ENCODE results near the gene LRRN2.

The LRRN2 gene

DNA sequence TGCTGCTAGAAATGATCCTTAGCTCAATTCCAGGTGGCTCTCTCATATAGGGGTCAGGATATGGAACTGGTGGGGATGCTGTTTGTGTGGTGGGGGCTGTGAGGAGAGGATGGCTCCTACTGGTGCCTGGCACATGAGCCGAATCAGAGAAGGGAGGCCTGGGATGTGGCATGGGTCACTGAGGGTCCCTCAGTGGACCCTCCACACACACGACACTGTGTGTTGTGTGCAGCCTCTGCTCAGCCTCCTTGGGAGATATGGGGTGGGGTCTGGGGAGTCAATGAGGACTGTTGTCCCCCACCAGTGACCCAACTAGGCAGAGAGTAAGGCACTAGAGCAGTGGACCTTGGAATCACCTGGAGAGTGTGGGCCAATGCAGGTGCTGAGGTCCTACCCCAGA, 3.2 kb upstream of the LRRN2 start:
- DNase-seq: no peak

DNA sequence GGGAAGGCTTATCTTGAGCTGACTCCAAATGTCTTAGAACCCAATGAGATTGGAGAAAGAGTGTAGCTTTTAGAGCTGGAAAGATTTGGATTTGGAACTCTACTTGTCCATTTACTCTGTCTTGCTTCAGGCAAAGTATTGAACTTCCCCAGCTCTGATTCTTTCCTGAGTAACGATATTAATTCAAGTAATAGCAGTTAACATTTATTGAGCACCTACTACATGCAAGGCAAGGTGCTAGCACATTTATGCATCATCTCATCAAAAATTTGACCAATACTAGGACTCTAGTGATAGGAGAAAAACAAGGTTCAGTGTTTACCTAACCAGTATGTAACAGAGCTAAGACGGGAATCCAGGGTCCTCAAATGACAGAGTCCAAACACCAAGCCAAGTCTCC, 2.5 kb upstream of the LRRN2 start:
- no peak for DNase-seq

DNA sequence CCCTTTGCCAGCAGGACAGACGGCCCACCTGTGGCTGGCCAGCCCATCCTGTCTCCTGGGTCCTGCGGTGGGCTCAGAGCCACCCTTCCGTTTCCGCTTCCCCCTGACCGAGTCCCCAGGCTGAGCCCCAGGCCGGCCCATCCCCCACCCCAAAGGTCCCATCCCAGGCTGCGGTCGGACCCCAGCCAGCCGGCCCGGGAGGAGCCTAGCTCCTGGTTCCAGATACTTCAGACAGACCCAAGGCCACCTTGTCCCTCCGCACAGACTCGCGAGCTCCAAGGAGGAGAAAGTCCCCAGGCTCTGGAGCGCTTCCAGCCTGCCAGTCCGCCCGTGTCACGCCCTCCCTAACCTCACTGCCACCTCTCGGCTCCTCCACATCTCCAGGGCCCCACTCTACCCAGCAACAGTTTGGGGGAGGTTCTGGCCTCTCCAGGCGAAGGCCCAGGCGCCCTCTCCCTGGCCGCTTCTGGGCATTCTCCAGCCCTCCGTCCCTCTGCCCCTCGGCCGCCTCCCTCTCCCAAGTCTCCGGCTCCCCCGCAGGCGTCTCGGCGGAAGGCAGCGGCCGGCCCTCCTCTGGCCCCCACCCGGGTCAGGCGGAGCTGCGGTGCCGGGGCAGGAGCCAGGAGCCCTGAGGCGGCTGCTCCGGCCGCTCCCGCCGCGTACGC, 835 bp downstream of the LRRN2 start:
- DNase-seq: no peak

DNA sequence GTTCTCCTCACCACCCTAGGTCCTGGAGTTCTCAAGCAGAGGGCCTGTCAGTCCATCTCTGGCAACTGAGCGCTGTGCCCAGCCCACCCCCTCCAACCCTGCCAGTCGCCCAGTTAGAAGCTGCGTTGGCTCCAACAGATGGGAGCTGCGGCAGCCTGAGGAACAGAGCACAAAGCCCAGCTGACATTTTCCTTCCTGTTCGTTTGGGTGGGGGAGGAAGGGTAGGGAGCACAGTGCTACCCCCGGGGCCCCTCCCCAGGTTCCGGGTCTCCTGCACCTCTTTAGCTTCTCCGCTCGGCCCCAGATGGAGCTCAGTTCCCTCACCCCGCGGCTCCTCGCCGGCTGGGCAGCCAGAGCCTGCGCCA, 1.4 kb downstream of the LRRN2 start:
- DNase-seq: no peak

DNA sequence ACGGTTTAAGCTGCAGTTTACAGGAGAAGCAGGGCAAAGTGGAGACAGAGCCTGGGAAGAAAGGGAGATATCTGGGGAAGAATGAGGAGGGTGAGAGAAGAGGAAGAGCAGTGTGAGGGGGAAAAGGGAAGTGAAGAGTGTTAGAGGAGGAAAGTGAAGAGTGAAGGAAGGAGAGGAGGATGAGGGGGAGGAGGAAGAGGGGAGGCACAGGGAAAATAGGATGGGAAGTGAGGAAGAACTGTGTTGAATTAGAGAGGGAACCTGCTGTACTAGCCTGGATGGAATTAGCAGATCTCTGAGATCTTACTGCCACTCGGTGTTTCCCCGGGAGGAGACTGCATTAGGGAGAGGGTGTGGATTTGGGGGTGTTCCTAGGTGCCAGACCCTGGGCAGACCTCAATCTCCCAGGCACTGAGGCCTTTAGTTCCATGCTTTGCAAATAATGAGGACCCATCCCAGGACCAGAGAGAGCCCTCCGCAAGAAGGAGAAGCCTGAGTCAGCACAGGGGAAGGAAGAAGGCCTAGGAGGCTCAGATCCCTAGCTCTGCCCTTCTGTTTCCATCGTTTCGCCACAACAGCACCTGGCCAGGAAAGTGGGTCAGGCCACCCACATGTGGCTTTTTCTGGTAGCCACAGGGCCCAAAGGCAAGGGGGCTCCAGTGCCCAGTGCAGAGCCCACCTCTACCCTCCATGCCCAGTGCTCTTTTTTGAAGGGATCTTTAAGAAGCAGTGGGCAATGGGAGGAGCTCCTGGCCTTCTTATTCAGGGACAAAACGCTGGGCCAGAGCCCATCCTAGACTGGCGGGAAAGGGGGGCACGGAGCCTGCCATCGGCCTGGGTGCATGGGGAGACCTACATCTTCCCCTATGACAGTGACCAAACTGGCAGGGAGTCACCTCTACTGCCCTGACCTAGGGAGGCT, 2.0 kb downstream of the LRRN2 start:
- DNase-seq: no peak

DNA sequence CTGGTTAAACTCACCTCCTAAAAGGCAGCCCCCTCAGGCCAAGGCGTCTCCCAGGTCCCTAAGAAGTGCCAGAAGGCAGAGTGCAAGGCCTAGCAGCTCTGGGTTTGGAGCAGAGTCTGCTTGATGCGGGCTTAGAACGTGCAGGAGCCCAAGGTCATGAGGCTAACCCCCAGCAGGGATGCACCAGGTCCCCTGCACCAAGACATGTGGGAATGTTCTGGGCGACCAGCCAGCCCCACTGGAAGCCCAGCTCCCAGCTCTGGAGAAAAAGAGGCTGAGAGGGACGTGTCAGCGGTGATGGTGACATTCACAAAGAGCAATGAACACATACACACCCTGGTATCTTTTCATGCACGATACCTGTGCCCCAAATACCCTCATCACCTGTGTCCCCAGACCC, 5.1 kb downstream of the LRRN2 start:
- no peak for DNase-seq

DNA sequence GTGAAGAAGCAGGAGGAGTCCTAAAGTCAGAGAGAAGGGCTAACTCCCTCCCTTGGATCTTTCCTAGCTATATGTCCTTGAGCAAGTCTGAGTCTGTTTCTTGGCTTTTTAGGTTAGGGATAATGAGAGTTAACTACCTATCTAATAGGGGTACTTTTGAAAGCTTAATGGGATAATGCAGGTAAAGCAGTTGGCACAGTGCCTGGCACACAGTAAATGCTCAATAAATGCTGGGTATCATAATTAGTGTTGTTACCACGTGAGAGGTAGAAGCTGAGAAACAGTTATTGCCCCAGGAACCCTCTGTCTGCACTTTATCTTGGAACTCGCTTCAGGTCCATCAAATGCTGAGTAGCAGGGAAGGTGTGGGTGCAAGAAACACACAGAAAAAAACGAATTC, 5.5 kb downstream of the LRRN2 start:
- no peak for DNase-seq

DNA sequence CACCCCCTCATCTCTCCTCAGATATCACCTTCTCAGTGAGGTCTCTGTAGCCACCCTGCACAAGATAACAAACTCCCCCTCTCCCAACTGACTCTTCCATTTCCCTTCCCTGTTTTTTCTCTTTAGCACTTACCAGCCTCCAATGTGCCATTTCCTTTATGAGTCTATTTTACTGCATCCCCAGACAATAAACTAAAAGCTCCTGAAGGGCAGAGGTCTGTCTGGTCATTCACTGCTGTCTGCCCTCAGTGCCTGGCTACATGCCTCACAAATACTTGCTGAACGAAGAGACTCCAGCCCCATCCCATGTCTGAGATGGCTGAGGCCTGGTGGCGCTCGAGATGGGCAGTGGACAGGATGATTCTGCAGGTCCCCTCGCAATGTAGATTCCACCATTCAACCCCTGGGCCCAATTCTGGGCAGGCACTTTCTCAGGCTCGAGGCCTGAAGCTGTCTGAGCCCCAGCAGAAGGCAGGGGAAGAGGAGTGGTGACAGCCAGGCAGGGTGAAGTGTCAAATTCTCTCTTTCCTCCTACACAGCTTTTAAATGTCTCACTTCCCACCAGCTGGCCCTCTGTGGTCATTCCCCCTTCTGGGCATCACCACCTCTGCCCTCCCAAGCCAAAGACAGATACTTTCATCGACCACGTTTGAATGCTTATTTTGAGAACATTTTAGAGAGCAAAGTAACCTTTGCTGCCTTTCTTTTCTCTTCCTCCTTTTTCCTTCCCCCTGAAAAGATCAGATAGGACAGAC, 6.6 kb downstream of the LRRN2 start:
- DNase-seq: no peak

DNA sequence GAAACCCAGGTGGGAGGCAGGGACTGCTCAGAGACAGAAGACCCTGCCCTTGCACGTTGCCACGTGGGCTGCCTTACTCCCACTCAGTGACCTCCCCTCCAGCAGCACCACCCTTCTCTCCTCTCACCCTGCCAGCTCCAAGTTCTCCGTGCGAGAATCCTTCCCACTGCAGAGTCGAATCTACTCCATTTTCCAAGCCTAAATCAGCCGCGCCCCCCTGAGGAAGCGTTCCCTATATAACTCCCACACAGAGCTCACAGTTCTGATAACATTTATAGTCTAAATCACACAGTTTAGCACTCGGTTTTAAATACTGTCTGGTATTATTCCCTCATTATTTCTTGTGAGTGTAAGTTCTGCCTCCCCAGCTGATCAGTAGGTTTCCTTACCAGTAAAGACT, 7.7 kb downstream of the LRRN2 start:
- no peak for DNase-seq

DNA sequence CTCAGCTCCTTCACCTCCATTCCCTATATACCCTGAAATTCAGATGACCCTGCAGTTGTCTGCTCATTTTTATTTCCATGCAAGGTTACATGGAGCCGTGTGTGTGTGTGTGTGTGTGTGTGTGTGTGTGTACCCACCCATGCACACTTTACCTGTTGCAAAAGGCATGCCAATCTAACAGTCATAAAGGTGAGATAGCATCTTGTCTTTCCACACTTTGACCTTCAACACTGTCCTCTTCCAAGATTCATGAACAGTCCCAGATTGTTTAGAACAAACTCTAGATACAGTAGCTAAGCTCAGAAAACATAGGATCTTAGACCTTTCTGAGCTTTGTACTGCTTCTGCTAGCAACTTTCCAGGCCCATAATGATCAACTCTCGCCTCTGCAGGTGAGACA, 9.5 kb downstream of the LRRN2 start:
- no peak for DNase-seq

DNA sequence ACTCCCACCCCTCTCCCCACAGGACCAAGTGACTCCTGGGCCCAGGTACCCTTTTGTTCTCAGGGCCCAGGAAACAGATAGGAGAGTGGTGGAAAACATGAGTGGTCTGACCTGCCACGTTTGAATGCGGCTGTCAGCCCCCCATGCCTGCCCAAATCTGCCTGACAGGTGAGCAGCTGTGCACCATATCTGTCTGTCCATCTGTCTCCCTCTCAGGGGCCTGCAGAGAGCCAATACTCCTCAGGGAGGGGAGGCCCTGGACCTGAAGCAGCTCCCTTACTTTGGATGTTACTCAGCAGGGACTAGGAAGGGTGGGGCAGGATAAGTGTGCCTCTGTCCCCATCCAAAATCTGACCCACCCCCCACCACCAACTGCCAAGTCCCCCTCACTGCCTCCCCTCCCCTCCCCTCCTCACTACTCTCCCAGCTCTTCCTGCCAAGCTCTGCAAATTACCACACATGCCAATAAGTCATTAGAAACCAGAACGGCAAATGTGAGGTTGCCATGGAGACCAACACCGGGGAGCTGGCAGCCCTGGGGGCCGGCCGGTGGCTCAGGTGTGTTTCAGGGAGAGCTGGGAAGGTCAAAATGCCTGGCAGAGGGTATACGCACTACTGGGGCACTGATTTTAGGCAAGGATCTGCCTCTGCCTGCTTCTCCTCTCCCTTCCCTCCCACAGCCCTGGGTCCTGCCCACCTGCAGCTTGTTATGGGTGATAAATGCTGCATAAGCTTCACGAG, 11.5 kb downstream of the LRRN2 start:
- no peak for DNase-seq

DNA sequence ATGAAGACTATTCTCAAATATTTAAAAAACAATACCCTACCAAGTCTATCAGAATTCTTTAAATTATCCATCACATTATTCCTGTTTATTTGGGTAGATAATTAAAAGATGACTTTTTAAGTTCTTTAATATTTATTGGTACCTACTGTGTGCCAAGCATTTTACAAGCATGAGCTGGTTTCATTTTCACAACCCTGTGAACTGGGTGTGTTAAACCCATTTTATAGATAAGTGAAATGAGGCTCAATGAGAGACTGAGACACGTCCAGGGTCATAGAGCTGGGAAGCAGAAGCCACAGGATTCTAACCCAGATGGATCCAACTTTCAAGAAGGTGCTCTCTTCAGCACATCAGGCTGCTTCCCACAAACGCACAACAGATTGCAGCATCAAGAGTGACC, 12.3 kb downstream of the LRRN2 start:
- DNase-seq: no peak

DNA sequence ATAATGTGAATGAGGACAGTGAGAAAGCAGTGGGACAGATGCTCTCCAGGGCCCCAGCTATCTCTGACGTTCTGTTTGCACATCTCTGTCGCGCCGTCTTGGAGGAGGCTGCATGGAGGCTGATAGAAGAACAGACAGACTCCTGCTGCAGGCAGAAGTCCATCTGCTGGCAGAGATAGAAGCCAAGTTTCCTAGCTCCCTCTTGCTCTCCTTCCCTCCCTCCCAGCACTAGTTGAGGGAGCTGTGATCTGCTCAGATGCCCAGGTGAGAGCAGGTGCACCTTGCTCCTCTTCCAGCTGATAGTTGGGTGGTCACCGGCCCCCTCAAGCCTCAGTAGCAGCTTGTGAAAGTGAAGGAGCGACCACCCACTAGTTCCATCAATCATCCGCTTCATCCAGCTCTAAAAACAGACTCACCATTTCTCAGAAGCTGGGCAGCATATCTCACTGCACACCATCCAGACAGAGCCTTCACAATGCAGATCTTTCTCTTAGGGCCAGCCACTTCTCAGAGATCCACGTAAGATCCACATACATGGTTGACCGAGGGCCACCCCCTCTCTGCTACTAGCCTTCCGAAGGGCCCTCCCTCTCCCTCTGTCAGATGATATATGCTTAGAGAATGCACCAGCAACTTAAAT, 12.9 kb downstream of the LRRN2 start:
- no peak for DNase-seq

DNA sequence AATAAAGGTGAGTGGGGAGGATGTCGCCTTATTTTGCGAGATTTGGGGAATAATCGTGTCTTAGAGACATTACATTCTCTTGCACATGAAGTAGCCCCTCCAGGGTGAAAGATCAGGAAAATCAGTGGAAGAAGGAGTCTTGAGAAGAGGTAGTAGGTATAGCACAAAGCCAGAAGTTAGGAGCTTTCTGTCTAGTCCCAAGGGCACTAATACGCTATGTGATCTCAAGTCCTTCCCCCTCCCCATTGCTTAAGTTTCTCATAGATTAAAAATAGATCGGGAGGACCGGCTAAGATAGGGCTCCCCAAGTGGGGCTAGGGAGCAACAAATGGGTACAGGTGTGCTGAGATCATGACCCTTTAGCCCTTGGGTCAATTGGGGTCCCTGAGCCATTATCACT, 13.5 kb downstream of the LRRN2 start:
- no peak for DNase-seq

DNA sequence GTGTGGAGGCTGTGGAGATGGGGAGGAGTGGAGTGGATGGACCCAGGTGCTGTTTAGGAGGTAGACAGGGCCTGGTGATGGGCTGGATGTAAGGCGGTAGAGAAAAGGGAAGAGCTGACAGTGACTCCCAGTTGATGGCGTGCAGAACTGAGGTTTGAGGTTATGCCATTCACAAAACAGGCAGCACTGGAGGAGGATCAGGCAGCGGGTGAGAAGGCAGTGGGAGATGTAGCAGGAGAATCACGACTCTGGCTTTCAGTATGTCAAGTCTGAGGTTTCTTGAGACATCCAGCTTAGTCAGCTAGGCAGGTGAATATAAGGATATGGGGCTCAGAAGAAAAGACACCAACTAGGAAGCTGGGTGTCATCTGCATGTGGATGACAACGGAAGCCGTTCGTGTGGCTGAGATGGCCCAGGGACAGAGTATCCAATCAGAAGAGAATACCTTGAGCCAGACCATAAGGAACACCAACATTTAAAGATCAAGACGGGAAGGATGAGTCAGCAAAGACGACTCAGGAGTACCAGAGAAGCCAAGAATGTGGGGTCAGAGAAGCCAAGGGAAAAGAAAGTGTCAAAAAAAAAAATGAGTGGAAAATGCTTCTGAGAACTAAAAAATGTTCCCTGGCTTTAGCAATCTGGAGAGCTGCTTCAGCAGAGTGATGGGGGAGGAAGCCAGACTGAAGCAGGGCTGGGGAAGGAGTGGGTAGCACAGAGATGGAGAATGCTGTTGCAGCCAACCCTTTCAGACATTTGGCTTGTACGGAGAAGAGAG, 15.2 kb downstream of the LRRN2 start:
- no peak for DNase-seq

DNA sequence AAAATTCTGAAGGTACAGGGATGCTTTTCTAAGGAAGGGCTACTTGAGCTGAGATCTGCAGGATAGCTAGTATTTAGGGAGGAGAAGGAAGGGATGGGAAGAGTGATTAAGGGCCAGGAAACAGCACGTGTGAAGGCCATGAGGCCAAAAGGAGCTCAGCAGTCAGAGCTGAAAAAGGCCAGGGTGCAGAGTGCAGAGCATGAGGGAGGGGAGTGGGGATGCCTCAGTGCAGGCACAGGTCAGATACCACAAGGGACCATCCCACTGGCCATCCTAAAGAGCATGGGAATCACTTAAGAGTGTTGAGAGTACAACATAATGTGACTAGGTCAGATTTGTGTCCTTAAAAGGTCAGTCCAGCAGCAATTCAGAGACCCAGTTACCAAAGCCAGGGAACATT, 16.0 kb downstream of the LRRN2 start:
- no peak for DNase-seq

DNA sequence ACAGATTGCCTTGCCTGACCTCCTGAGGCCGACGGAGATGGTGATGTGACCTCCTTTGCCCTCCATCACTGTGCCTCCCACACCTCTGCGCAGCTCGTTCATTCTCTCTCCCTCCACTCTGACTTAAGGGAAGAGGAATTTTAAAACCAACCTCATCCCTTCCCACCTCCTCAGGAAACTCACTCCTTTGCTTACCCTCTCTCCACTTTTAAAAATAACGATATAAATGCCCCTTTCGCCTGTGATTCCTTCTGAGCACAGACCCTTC, 21.2 kb downstream of the LRRN2 start:
- no peak for DNase-seq

DNA sequence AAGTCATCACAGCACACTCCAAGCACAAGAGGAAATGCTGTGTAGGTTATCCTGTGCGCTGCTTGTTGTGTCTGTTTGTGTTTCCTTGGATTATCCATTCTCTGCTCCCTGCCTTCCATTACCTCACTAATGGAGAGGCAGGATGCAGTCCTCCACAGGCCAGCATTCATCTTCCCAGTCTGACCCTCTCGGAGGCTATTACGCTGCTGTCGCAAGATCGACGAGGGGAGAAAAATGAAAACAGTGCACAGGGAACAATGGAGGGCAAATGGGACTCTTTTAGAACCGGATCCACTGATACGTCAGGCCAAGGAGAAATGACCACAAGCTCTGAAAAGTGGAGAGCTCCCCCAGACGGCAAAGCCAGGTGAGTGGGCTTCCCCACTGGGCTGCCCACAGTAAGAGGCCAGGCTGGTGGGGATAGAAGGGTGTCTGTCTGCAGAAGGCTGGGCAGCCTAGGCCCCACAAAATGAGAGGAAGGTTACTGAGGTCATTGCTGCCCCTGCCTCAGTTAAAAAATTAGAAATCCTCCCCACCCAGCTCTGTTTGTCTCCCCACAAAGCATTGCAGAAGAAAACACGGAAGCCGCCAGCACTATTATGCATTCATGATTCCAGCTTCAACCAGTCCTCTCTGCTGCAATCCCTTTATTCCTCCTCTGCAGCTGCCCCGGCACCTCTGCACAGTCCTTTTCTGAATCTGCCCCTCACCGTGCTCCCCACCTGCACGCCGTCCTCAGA, 21.7 kb downstream of the LRRN2 start:
- no peak for DNase-seq

DNA sequence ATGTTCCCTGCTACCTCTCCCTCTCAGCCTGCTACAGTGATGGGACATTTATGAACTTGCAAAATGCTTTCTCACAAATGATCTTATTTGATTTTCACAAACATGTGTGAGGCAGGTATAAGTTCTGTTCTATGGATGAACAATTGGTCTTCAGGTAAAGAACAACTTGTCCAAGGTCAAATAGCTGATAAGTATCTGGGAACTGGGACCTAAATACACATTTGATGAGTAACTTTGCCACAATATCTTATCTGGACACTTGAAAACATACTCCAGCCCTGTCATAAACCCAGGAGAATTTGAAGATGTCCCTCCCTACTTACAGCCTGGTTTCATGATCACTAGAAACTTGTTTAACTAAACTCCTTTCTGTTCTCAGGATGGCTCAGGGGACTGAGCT, 23.0 kb downstream of the LRRN2 start:
- no peak for DNase-seq

DNA sequence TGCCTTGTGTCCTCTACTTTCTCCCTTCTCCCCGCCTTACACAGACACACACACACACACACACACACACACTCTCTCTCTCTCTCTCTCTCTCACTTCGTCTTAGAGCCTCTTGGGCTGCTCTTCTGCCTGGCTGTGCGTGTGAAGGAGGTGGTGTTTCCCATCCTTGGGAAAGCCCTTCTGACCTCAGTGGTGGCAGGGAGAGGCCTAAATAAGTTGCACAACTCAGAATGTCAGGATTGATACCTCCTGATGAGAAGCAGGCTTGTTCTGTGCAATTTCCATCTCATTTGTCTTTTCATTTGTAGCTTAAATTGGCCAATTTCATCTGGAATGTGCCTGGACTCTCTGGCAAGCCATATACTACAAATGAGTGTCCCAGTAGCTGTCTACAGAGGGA, 25.0 kb downstream of the LRRN2 start:
- no peak for DNase-seq

DNA sequence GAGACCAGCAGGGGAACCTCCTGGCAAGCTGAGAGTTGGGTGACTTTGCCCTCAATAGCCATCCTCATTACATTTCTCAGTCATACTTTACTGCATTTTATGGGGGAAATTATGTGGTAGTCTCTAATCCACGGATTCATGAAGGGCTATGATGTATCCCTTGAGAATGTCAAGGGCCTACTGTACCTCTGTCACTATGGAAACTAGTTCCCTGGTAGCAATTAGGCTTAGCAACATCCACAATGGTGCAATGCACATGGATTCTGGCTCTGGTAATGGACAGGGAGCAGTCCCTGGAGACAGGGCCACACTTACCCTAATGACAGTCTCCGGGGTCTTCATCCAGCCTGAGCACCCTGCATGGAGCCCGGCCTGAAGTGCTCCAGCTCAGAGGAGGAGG, 26.5 kb downstream of the LRRN2 start:
- no peak for DNase-seq

All from activated CD4-positive, alpha-beta T cell treated with anti-CD3 and anti-CD28 coated beads, Interleukin-2, amount 50 U/mL, for 1 hour (primary cell).